ENCODE results near the gene FAM136A.
"Not testable (repeated sequence)": the region's sequence is repeated elsewhere in the genome, so short reads cannot be mapped to it uniquely, and the experiment has no call there.

The FAM136A gene

GRCh38 chr2:70301344-70302194 lies at the start of gene FAM136A:
TSS of gene FAM136A (minus strand) at chr2:70302067. CDS start at chr2:70302011, 56 bp downstream.
- peak; percentile 88 for DNase-seq

- no peak for DNase-seq
Observed at GRCh38 chr2:70349921-70350685, 48.2 kb upstream of the FAM136A start.

- DNase-seq: no peak
Observed at GRCh38 chr2:70347831-70348230, 46.0 kb upstream of the FAM136A start.

- DNase-seq: no peak
Observed at GRCh38 chr2:70344195-70344594, 42.3 kb upstream of the FAM136A start.

- no peak for DNase-seq
Observed at GRCh38 chr2:70341477-70341765, 39.6 kb upstream of the FAM136A start.

GRCh38 chr2:70340761-70341476 lies 39.1 kb upstream of the FAM136A start:
- DNase-seq: peak; percentile 16

- DNase-seq: no peak
Observed at GRCh38 chr2:70340075-70340474, 38.2 kb upstream of the FAM136A start.

GRCh38 chr2:70336552-70336951 lies 34.7 kb upstream of the FAM136A start:
- DNase-seq: no peak

GRCh38 chr2:70331012-70331411 lies 29.1 kb upstream of the FAM136A start:
- DNase-seq: no peak

GRCh38 chr2:70330476-70330875 lies 28.6 kb upstream of the FAM136A start:
- no peak for DNase-seq

GRCh38 chr2:70328921-70329561 lies 27.2 kb upstream of the FAM136A start:
- DNase-seq: no peak

GRCh38 chr2:70325875-70326274 lies 24.0 kb upstream of the FAM136A start:
- no peak for DNase-seq

GRCh38 chr2:70322518-70322917 lies 20.7 kb upstream of the FAM136A start:
- DNase-seq: no peak

- DNase-seq: no peak
Observed at GRCh38 chr2:70321370-70321769, 19.5 kb upstream of the FAM136A start.

GRCh38 chr2:70314640-70315039 lies 12.8 kb upstream of the FAM136A start:
- no peak for DNase-seq

GRCh38 chr2:70312560-70312959 lies 10.7 kb upstream of the FAM136A start:
- DNase-seq: no peak

- DNase-seq: no peak
Observed at GRCh38 chr2:70310899-70311298, 9.0 kb upstream of the FAM136A start.

GRCh38 chr2:70305531-70305930 lies 3.7 kb upstream of the FAM136A start:
- no peak for DNase-seq

GRCh38 chr2:70304498-70304897 lies 2.6 kb upstream of the FAM136A start:
- no peak for DNase-seq

GRCh38 chr2:70303186-70303585 lies 1.3 kb upstream of the FAM136A start:
- DNase-seq: no peak

- not testable (repeated sequence) for DNase-seq
Observed at GRCh38 chr2:70302195-70302546, 304 bp upstream of the FAM136A start.

- DNase-seq: no peak
Observed at GRCh38 chr2:70300771-70301343, 1.0 kb downstream of the FAM136A start.

GRCh38 chr2:70297828-70298227 lies 4.0 kb downstream of the FAM136A start:
- DNase-seq: not testable (repeated sequence)

Data from activated naive CD4-positive, alpha-beta T cell treated with Interleukin-2 at 50 U/mL for 16 hours (primary cell).